ENCODE results near the gene DNAJA3.
A peak's percentile ranks its signal among the peaks of the same experiment; 100 is the strongest.
"Not testable (repeated sequence)": the region's sequence is repeated elsewhere in the genome, so short reads cannot be mapped to it uniquely, and the experiment has no call there.

Gene DNAJA3

DNA sequence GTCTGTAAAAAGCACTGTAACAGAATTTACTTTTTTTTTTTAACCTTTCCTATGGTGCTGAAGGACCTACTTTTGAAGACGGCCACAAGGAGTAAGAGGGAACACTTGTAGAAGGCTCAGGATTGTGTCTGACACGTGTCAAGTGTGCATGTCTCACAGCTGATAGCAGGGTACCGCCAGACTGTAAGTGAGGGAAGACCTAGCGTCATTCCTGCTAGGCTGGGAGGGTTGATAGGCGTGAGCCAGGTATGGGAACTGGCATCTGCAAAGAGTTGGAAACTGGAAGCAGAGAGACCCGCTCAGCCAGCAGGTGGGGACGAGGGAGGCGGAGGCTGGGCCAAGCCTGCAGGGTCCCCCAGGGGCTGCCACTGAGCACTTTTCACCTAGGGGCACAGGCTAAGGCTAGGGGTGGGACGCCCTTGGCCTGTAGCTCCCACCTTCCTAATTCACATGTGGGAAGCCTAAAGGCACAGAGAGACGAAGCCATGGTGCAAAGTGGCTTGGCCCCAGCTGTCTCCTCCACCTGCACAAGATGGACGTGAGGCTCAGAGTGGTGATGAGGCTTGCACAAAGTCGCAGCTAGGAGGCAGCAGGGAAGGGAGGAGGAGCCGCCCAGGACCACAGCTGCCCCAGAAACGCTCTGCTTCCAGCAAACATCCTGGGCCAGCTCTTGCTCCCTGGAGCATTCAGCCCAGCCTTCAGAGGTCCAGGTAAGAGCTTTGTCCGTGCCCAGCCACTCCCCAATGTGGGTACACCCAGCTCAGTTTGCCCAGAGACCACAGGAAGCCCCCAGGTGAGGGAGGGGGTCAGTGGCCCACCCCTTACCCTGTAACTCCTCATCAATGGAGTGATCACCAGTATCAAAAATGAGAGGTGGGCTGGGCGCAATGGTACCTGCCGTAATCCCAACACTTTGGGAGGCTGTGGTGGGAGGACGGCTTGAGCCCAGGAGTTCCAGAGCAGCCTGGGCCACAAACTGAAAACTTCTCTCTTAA is 35.1 kb upstream of the DNAJA3 start:
- Histone ChIP-seq H3K27ac (no peak overlapping the region), H3K4me3 (ENCODE audit: low read depth, low read length) (no peak overlapping the region), H3K27me3 (ENCODE audit: insufficient read depth, low read depth, severe bottlenecking) (no peaks in the 10 kb centered on the region), H3K9me3 (ENCODE audit: severe bottlenecking) (no peaks in the 10 kb centered on the region), H3K36me3 (no peaks in the 10 kb centered on the region; the same call in 1 of the 2 replicates)
- DNase-seq = no peak
- TF ChIP-seq, protein P1, sequence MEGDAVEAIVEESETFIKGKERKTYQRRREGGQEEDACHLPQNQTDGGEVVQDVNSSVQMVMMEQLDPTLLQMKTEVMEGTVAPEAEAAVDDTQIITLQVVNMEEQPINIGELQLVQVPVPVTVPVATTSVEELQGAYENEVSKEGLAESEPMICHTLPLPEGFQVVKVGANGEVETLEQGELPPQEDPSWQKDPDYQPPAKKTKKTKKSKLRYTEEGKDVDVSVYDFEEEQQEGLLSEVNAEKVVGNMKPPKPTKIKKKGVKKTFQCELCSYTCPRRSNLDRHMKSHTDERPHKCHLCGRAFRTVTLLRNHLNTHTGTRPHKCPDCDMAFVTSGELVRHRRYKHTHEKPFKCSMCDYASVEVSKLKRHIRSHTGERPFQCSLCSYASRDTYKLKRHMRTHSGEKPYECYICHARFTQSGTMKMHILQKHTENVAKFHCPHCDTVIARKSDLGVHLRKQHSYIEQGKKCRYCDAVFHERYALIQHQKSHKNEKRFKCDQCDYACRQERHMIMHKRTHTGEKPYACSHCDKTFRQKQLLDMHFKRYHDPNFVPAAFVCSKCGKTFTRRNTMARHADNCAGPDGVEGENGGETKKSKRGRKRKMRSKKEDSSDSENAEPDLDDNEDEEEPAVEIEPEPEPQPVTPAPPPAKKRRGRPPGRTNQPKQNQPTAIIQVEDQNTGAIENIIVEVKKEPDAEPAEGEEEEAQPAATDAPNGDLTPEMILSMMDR (IDR thresholded peaks at IDR 0.05; ENCODE audit: low read depth, low read length) = 0 out of 2 replicates have a peak, but pooled peaks have one; percentile 15

DNA sequence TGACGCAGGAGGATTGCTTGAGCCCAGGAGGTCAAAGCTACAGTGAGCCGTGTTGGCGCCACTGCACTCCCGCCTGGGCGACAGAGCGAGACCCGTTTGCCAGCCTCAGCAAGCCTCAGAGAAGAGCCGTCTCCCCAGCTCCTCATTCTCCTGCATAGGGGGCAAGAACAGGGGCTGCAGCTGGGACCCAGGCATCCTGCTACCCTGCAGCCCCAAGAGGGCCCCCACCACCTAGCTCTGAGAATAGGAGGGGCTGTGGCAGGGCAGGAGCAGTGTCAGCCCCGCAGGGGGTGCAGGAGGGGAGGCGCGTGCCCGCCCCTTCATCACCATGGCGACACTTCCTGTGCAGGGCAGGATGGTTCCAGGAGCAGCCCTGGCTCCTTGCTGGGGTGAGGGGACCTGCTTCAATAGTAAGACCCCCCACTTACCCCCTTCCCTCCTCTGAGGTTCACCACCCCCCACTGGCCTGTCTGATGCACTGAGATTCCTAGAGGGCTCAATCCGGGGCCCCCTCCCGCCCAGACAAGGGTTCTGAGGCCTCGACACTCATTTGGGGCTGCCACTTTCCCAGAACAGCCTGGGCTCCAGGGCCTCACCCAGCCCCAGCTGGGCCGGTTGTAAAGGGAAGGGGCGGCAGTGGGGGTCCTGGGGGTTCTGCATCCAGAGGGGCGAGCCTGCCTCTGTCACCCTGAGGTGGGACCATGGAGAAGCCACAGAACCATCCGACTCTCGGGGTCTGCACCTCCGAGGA is 33.9 kb upstream of the DNAJA3 start:
- Histone ChIP-seq H3K36me3 (no peaks in the 10 kb centered on the region; the same call in 1 of the 2 replicates), H3K27ac (no peak overlapping the region), H3K27me3 (ENCODE audit: insufficient read depth, low read depth, severe bottlenecking) (no peaks in the 10 kb centered on the region), H3K4me3 (ENCODE audit: low read depth, low read length) (no peak overlapping the region), H3K9me3 (ENCODE audit: severe bottlenecking) (no peaks in the 10 kb centered on the region)
- no peak for DNase-seq
- TF ChIP-seq, protein P1 (IDR thresholded peaks at IDR 0.05; ENCODE audit: low read depth, low read length) = no peak

DNA sequence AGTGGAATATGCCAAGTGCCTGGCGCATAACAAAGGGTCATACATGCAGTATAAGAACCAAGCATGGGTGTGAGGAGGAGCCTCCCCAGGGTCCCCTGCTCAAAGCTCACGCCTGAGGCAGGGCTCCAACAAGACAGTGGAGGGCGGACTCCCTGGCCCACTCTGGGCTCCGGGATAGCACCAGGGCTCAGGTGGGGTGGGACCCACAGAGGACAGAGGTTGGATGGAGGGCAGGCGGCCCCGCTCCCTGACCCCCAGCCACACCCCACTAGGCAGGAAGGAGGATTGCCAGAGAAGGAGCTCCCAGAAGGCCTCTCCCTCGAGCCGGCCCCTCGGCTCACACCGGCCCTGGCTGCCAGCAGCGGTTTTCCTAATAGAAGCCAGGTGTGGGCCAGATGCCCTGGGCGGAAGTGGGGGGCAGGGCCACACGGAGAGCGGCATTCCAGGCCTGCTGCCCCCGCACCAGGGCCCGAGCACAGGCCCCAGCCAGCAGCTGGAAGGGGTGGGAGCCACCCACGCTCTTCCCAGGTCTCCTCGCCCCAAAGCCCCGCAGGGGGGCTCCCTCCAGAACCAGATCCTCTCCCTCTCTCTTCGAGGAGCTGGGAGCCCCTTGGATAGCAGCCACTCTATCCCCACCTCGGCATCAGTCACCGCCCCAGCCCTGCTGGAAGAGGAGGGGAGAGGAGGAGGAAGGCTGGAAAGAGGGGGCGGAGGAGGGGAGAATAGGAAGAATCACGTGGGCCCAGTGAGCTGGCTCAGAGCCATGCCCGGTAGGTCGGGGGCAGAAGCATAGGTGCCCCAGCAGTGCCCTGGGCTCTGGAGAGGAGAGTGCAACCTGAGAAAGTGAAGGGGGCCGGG is 33.1 kb upstream of the DNAJA3 start:
- TF ChIP-seq, protein P1 (IDR thresholded peaks at IDR 0.05; ENCODE audit: low read depth, low read length) = no peak
- DNase-seq = no peak
- H3K4me3 ChIP-seq (ENCODE audit: low read depth, low read length) = no peak overlapping the region
- H3K36me3 ChIP-seq = no peaks in the 10 kb centered on the region; the same call in 1 of the 2 replicates
- H3K9me3 ChIP-seq (ENCODE audit: severe bottlenecking) = no peaks in the 10 kb centered on the region
- H3K27ac ChIP-seq = no peak overlapping the region
- H3K27me3 ChIP-seq (ENCODE audit: insufficient read depth, low read depth, severe bottlenecking) = no peaks in the 10 kb centered on the region

DNA sequence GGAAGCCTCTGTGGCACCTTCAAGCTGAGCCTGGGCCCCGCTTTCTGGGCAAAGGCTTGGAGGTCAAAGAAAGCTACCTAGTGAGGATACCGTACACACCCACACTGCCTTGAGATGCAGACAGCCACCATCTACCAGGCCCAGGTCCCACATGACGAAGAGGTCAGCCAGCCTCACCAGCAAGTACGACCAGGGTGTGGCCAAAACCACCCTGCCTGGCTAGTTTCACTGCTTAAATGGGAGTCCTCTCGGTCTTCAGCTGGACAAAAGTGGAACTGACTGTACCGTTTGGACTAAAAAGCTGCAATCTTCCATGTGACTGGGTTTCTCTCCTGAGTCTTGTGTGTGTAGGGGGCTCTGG is 32.4 kb upstream of the DNAJA3 start:
- TF ChIP-seq, protein P1 (IDR thresholded peaks at IDR 0.05; ENCODE audit: low read depth, low read length) = no peak
- H3K36me3 ChIP-seq = no peaks in the 10 kb centered on the region; the same call in 1 of the 2 replicates
- no peaks in the 10 kb centered on the region for H3K9me3 ChIP-seq (ENCODE audit: severe bottlenecking)
- H3K27me3 ChIP-seq (ENCODE audit: insufficient read depth, low read depth, severe bottlenecking) = no peaks in the 10 kb centered on the region
- H3K27ac ChIP-seq = no peak overlapping the region
- H3K4me3 ChIP-seq (ENCODE audit: low read depth, low read length) = no peak overlapping the region
- DNase-seq = no peak

DNA sequence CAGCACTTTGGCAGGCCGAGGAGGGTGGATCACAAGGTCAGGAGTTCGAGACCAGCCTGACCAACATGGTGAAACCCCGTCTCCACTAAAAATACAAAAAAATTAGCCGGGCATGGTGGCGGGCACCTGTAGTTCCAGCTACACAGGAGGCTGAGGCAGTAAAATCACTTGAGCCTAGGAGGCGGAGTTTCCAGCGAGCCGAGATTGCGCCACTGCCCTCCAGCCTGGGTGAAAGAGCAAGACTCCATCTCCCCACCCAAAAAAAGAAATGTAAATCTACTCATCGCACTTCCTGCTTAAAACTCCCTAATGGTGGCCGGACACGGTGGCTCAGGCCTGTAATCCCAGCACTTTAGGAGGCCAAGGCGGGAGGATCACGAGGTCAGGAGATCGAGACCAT is 31.8 kb upstream of the DNAJA3 start:
- H3K36me3 ChIP-seq; DNase-seq; H3K27me3 ChIP-seq (ENCODE audit: insufficient read depth, low read depth, severe bottlenecking); H3K4me3 ChIP-seq (ENCODE audit: low read depth, low read length); H3K9me3 ChIP-seq (ENCODE audit: severe bottlenecking); H3K27ac ChIP-seq: not testable (repeated sequence)

Data from WERI-Rb-1 (cell line).